SK-N-SH (cell line): ENCODE measurements around the gene MTERF4. TPM values are rescaled to one million over a fixed set of nuclear protein-coding genes. Genes with fewer than 3 reads are reported as not detected.

Experiments
- CTCF ChIA-PET: fragments of 300-600, 350-600 bp; formaldehyde crosslinking; extraction: SDS; loops from one replicate; lab custom pipeline; 2021; lab: Yijun Ruan, JAX
- POLR2A ChIA-PET: fragments of 350-600 bp; sonication (Branson Sonifier 250); formaldehyde crosslinking; extraction: SDS; loops from one replicate; lab custom pipeline; 2020; ENCODE audit warnings: antibody characterized with exemption, inconsistent platforms; lab: Yijun Ruan, JAX
- DNase-seq: peaks from one replicate; pipeline ENCODE4 v3.0.0; 2012
- H2AFZ ChIP-seq: fragments of 200-600 bp; sonication (generic); 2 replicates; pipeline ENCODE4 v1.8.1; 2016; ENCODE audit warnings: antibody characterized with exemption, mild to moderate bottlenecking, low read depth
- H3F3A ChIP-seq: fragments of 200-600 bp; sonication (generic); replicated peaks from 2 replicates; pipeline ENCODE3; 2016; ENCODE audit warnings: antibody characterized with exemption, mild to moderate bottlenecking; ENCODE audit not compliant: insufficient read depth
- H3K27ac ChIP-seq, 2 experiments: fragments of 200-500 bp in 1 of 2; fragments of 200-600 bp in 1 of 2; sonication (Bioruptor generic) in 1 of 2; sonication (generic), shearing (Covaris generic) in 1 of 2; 2 replicates each; pipeline versions ENCODE4 v1.5.1 to v1.6.1; 2014 to 2016; ENCODE audit warnings: low read depth in 2 of 2, inconsistent platforms in 1 of 2, low read length in 1 of 2, mild to moderate bottlenecking in 1 of 2, mixed read lengths in 1 of 2
- H3K27me3 ChIP-seq: fragments of 200-600 bp; sonication (generic), shearing (Covaris generic); 2 replicates; pipeline ENCODE4 v1.6.1; 2016; ENCODE audit warnings: mixed run types; ENCODE audit not compliant: insufficient read depth
- H3K36me3 ChIP-seq, 2 experiments: fragments of 200-500 bp in 1 of 2; fragments of 200-600 bp in 1 of 2; sonication (Bioruptor generic) in 1 of 2; sonication (generic) in 1 of 2; replicated peaks in 1 of 2; 2 replicates each; pipeline versions ENCODE3 to v1.5.1; 2014 to 2016; ENCODE audit warnings: low read length in 1 of 2, mild to moderate bottlenecking in 1 of 2; ENCODE audit not compliant: insufficient read depth in 2 of 2, control insufficient read depth in 1 of 2
- H3K4me1 ChIP-seq, 2 experiments: fragments of 200-500 bp in 1 of 2; fragments of 200-600 bp in 1 of 2; sonication (Bioruptor generic) in 1 of 2; sonication (generic), shearing (Covaris generic) in 1 of 2; 2 replicates each; pipeline versions ENCODE4 v1.5.1 to v1.6.1; 2014 to 2016; ENCODE audit warnings: low read depth in 1 of 2, low read length in 1 of 2, mixed run types in 1 of 2; ENCODE audit not compliant: insufficient read depth in 2 of 2, control insufficient read depth in 1 of 2
- H3K4me2 ChIP-seq: fragments of 200-600 bp; sonication (generic), shearing (Covaris generic); 2 replicates; pipeline ENCODE4 v1.6.1; 2017; ENCODE audit warnings: mixed run types
- H3K4me3 ChIP-seq, 2 experiments: fragments of 200-500 bp in 1 of 2; fragments of 200-600 bp in 1 of 2; sonication (Bioruptor generic) in 1 of 2; sonication (generic), shearing (Covaris generic) in 1 of 2; 2 replicates each; pipeline versions ENCODE4 v1.5.1 to v1.8.1; 2014 to 2016; ENCODE audit warnings: low read depth in 2 of 2, inconsistent platforms in 1 of 2, low read length in 1 of 2, mild to moderate bottlenecking in 1 of 2, mixed read lengths in 1 of 2, moderate library complexity in 1 of 2
- H3K79me2 ChIP-seq: fragments of 200-600 bp; sonication (generic); 2 replicates; pipeline ENCODE4 v1.8.1; 2017; ENCODE audit warnings: mild to moderate bottlenecking; ENCODE audit not compliant: insufficient read depth
- H3K9ac ChIP-seq: fragments of 200-600 bp; sonication (generic); 2 replicates; pipeline ENCODE4 v1.6.1; 2017; ENCODE audit warnings: mixed run types
- H3K9me2 ChIP-seq: fragments of 200-600 bp; sonication (generic); 2 replicates; pipeline ENCODE4 v1.6.1; 2017; ENCODE audit warnings: mixed run types
- H3K9me3 ChIP-seq: fragments of 200-600 bp; sonication (generic); 2 replicates; pipeline ENCODE4 v1.6.1; 2017; ENCODE audit warnings: mixed run types, mild to moderate bottlenecking, moderate library complexity
- H4K20me1 ChIP-seq: fragments of 200-600 bp; sonication (generic); 2 replicates; pipeline ENCODE4 v1.6.1; 2017; ENCODE audit warnings: mild to moderate bottlenecking, mixed run types; ENCODE audit not compliant: insufficient read depth
- CHD2 ChIP-seq: fragments of 150-350 bp; IDR thresholded peaks from 2 replicates; pipeline ENCODE4 v1.6.1; 2018; ENCODE audit warnings: low read length; ENCODE audit not compliant: partially characterized antibody
- EP300 ChIP-seq, 2 experiments: IDR thresholded peaks; 2 replicates each; pipeline versions ENCODE4 v1.4.0 to v1.6.1; 2012; ENCODE audit warnings: borderline replicate concordance in 1 of 2, low read depth in 1 of 2, low read length in 1 of 2
- EZH2phosphoT487 ChIP-seq: fragments of 200-600 bp; sonication (generic); IDR thresholded peaks from 2 replicates; pipeline ENCODE4 v1.6.1; 2017; ENCODE audit warnings: low read depth, mixed run types, mild to moderate bottlenecking, antibody characterized with exemption, moderate library complexity, borderline replicate concordance
- FOXM1 ChIP-seq: IDR thresholded peaks from 2 replicates; pipeline ENCODE4 v1.4.0; 2012; ENCODE audit warnings: low read depth, mild to moderate bottlenecking
- GABPA ChIP-seq: IDR thresholded peaks from 2 replicates; pipeline ENCODE4 v1.4.0; 2012; ENCODE audit warnings: low read depth, mild to moderate bottlenecking
- GATA2 ChIP-seq: sonication (generic); formaldehyde crosslinking; IDR thresholded peaks from 2 replicates; pipeline ENCODE4 v1.5.0; 2020; ENCODE audit warnings: mild to moderate bottlenecking, missing genetic modification reagents
- IRF3 ChIP-seq: fragments of 150-350 bp; IDR thresholded peaks from 2 replicates; pipeline ENCODE4 v1.6.1; 2016; ENCODE audit warnings: mild to moderate bottlenecking, low read depth, low read length
- MXI1 ChIP-seq: IDR thresholded peaks from 2 replicates; pipeline ENCODE4 v1.6.1; 2012; ENCODE audit warnings: mild to moderate bottlenecking, low read depth, low read length, improper control_type of control experiment
- NRF1 ChIP-seq: IDR thresholded peaks from 2 replicates; pipeline ENCODE4 v1.6.1; 2012; ENCODE audit warnings: low read depth, mild to moderate bottlenecking, low read length
- RAD21 ChIP-seq: IDR thresholded peaks from 2 replicates; pipeline ENCODE4 v1.6.1; 2012; ENCODE audit warnings: mild to moderate bottlenecking, low read length
- RFX5 ChIP-seq: IDR thresholded peaks from 2 replicates; pipeline ENCODE4 v1.6.1; 2012; ENCODE audit warnings: mild to moderate bottlenecking, improper control_type of control experiment, low read length
- SIN3A ChIP-seq: IDR thresholded peaks from 2 replicates; pipeline ENCODE4 v1.6.1; 2012; ENCODE audit warnings: low read depth, mild to moderate bottlenecking, low read length, moderate library complexity, borderline replicate concordance
- TCF12 ChIP-seq: IDR thresholded peaks from 2 replicates; pipeline ENCODE4 v1.4.0; 2012
- TEAD4 ChIP-seq: IDR thresholded peaks from 2 replicates; pipeline ENCODE4 v1.4.0; 2012; ENCODE audit warnings: mild to moderate bottlenecking, borderline replicate concordance; ENCODE audit not compliant: insufficient read depth
- YY1 ChIP-seq: IDR thresholded peaks from 2 replicates; pipeline ENCODE4 v1.4.0; 2012; ENCODE audit warnings: low read depth, mild to moderate bottlenecking
- WGBS: methylation state at CpG from one replicate; pipeline ENCODE4 v1.1.6; 2017; ENCODE audit warnings: low lambda C conversion rate; 5-methylcytosine and 5-hydroxymethylcytosine counted together
- polyA plus RNA-seq, 3 experiments: library from polyadenylated mRNA; depleted of rRNA; stranded (reverse); fragments of >200 nt; gene quantifications; 2 replicates each; pipeline ENCODE4 v1.2.3, GENCODE V29; 2012
- TF ChIP-seq, protein P1 (sequence below): IDR thresholded peaks from 2 replicates; pipeline ENCODE4; 2012
- TF ChIP-seq, protein P2 (sequence below): fragments of 200-600 bp; sonication (generic); IDR thresholded peaks from 2 replicates; pipeline ENCODE4 v1.6.1; 2017; ENCODE audit warnings: antibody characterized with exemption, mild to moderate bottlenecking, moderate library complexity
- TF ChIP-seq, protein P3 (sequence below): IDR thresholded peaks from 2 replicates; pipeline ENCODE4 v1.4.0; 2012; ENCODE audit warnings: low read depth, borderline replicate concordance

Gene MTERF4
- polyA plus RNA-seq, 1 of the 3 experiments (the other 2 are of a cell fraction): 31.0 TPM

DNA sequence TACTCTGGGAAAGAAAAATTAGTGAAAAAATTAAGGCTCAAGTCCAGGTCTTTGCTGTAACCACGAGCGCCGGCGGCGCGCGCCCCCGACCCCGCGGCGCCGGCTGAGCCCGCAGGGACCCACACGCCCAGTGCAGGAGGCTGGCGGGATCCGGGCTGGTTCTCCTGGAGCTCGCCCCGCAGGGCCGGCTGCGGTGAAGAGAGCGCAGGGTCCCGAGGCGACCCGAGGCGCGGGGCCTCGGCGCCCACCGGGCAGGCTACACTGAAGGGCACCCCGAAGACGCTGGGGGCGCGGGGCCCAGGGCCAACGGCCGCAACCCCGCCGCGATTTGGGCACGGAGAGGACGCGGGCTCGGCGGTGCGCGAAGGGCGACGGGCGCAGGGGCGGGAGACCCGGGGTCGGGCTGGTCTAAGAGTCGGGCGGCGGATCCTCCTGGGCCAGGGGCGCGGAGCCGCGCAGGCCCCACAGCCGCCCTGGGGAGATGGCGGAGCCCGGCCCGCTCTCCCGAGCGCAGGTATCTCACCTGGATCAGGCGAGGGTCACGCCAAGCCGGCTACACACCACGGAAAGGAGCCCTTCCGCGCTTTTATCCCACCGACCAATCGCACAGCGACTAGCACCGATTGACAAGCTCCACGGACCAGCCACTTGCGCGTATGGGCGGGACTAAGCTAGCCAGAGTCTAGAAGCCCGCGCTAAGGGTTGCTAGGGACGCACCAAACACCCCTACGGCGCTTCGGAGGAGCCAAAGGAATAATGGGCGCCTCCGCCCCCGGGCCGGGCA, 47.0 kb upstream of the MTERF4 start, which contains the start of gene PASK:
Gene PASK, minus strand, starts transcription at position 582 of the 784 bp plus-strand sequence. CDS start 6,440 bp downstream, outside the sequence.
- Histone ChIP-seq H3K4me2 (peak within 1 kb of the TSS; percentile 97), H3F3A (peaks cover 5% of the 10 kb centered on the region), H3K9ac (peak within 1 kb of the TSS; percentile 66), H2AFZ (peak within 1 kb of the TSS; percentile 98), H3K9me2 (no peaks in the 10 kb centered on the region), H3K27ac (peak within 1 kb of the TSS; percentile 14 to 23; a peak in 2 of 4 replicates), H3K9me3 (no peaks in the 10 kb centered on the region), H4K20me1 (no peaks in the 10 kb centered on the region), H3K27me3 (no peaks in the 10 kb centered on the region), H3K4me3 (peak within 1 kb of the TSS; percentile 81 to 94), H3K36me3 (no peaks in the 10 kb centered on the region), H3K4me1 (peaks cover 6 to 18% of the 10 kb centered on the region in 2 experiments; a peak in 3 of 4 replicates), H3K79me2 (peaks cover 29% of the 10 kb centered on the region)
- ChIA-PET POLR2A (no interaction called here), CTCF (interaction anchor here (0.9 to 2.4 kb wide), 5 partner anchors 16 to 235 kb away, joined by 3 to 10 read pairs (median 3); no protein-coding TSS in a partner anchor)
- TF ChIP-seq, protein P1, sequence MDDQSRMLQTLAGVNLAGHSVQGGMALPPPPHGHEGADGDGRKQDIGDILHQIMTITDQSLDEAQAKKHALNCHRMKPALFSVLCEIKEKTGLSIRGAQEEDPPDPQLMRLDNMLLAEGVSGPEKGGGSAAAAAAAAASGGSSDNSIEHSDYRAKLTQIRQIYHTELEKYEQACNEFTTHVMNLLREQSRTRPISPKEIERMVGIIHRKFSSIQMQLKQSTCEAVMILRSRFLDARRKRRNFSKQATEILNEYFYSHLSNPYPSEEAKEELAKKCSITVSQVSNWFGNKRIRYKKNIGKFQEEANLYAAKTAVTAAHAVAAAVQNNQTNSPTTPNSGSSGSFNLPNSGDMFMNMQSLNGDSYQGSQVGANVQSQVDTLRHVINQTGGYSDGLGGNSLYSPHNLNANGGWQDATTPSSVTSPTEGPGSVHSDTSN: peak; percentile 97
- TF ChIP-seq TCF12 (no peak), CHD2 (peak; percentile 18), GABPA (no peak), EZH2phosphoT487 (no peak), YY1 (no peak), RAD21 (no peak), GATA2 (CRISPR knock-in tag) (no peak), IRF3 (peak; percentile 53; the same call in 1 of the 2 replicates), SIN3A (peak; percentile 95), MXI1 (peak; percentile 67; the same call in 1 of the 2 replicates), TEAD4 (no peak), EP300 (IDR thresholded peaks at IDR 0.05; ENCODE audit: borderline replicate concordance in 1 of 2, low read depth in 1 of 2, low read length in 1 of 2) (no peak), NRF1 (0 out of 2 replicates have a peak, but pooled peaks have one; percentile 1)
- peak; percentile 94 for DNase-seq
- 0% methylated on average over 16 of the region's 88 CpGs for WGBS

GRCh38 chr2:241148239-241148638, 46.2 kb upstream of the MTERF4 start:
- no peak for DNase-seq
- Histone ChIP-seq H2AFZ (peak overlapping the region; percentile 98), H3K9me2 (no peaks in the 10 kb centered on the region), H3F3A (peaks cover 5% of the 10 kb centered on the region), H3K4me1 (peaks cover 6 to 18% of the 10 kb centered on the region in 2 experiments; a peak in 3 of 4 replicates), H3K4me3 (peak overlapping the region; percentile 81 to 94), H3K79me2 (peaks cover 29% of the 10 kb centered on the region), H3K9ac (peak overlapping the region; percentile 66; the same call in 1 of the 2 replicates), H4K20me1 (no peaks in the 10 kb centered on the region), H3K36me3 (no peaks in the 10 kb centered on the region), H3K9me3 (no peaks in the 10 kb centered on the region), H3K27me3 (no peaks in the 10 kb centered on the region), H3K4me2 (peak overlapping the region; percentile 97), H3K27ac (no peak overlapping the region)
- 97% methylated on average over 4 of the region's 4 CpGs for WGBS
- CTCF ChIA-PET: interaction anchor here (1.7 kb wide), 1 partner anchor 297 kb away, joined by 4 read pairs; no protein-coding TSS in a partner anchor
- POLR2A ChIA-PET: no interaction called here
- TF ChIP-seq IRF3: no peak
- TF ChIP-seq RFX5: no peak
- TF ChIP-seq FOXM1: no peak
- TF ChIP-seq, protein P2, sequence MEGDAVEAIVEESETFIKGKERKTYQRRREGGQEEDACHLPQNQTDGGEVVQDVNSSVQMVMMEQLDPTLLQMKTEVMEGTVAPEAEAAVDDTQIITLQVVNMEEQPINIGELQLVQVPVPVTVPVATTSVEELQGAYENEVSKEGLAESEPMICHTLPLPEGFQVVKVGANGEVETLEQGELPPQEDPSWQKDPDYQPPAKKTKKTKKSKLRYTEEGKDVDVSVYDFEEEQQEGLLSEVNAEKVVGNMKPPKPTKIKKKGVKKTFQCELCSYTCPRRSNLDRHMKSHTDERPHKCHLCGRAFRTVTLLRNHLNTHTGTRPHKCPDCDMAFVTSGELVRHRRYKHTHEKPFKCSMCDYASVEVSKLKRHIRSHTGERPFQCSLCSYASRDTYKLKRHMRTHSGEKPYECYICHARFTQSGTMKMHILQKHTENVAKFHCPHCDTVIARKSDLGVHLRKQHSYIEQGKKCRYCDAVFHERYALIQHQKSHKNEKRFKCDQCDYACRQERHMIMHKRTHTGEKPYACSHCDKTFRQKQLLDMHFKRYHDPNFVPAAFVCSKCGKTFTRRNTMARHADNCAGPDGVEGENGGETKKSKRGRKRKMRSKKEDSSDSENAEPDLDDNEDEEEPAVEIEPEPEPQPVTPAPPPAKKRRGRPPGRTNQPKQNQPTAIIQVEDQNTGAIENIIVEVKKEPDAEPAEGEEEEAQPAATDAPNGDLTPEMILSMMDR: no peak
- no peak for TF ChIP-seq NRF1
- no peak for TF ChIP-seq TEAD4
- TF ChIP-seq, protein P1: no peak
- TF ChIP-seq, protein P3, sequence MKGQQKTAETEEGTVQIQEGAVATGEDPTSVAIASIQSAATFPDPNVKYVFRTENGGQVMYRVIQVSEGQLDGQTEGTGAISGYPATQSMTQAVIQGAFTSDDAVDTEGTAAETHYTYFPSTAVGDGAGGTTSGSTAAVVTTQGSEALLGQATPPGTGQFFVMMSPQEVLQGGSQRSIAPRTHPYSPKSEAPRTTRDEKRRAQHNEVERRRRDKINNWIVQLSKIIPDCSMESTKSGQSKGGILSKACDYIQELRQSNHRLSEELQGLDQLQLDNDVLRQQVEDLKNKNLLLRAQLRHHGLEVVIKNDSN: no peak
